OCI-M2 (cell line): ENCODE measurements around the gene NBEAL2.
"Not testable (repeated sequence)": the region's sequence is repeated elsewhere in the genome, so short reads cannot be mapped to it uniquely, and the experiment has no call there.

ENCODE experiments used
- DNase-seq: peaks from one replicate; lab custom pipeline; 2025; ENCODE audit not compliant: unreplicated experiment; lab: John Stamatoyannopoulos, UW

NBEAL2 gene

DNA sequence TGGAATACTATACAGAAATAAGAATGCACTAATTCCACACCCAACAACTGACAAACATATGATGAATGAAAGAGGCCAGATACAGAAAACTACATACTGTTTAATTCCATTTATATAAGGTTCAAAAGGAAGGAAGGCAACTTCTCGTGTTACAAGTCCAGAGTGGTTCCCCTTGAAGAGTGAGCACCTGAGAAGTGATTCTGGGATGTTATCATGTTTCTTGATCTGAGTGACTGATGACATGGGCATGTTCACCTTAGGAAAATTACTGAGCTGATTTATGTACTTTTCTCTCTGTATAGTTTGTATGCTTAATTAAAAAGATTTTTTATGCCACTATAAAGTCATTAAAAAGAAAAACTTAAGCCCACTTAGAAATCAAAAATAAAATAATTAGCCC is 16.5 kb upstream of the NBEAL2 start:
- no peak for DNase-seq

DNA sequence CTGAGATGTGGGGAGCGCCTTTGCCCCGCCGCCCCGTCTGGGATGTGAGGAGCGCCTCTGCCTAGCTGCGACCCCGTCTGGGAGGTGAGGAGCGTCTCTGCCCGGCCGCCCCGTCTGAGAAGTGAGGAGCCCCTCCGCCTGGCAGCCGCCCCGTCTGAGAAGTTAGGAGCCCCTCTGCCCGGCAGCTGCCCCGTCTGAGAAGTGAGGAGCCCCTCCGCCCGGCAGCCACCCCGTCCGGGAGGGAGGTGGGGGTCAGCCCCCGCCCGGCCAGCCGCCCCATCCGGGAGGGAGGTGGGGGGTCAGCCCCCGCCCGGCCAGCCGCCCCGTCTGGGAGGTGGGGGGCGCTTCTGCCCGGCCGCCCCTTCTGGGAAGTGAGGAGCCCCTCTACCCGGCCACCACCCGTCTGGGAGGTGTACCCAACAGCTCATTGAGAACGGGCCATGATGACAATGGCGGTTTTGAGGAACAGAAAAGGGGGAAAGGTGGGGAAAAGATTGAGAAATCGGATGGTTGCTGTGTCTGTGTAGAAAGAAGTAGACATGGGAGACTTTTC is 15.4 kb upstream of the NBEAL2 start:
- not testable (repeated sequence) for DNase-seq

DNA sequence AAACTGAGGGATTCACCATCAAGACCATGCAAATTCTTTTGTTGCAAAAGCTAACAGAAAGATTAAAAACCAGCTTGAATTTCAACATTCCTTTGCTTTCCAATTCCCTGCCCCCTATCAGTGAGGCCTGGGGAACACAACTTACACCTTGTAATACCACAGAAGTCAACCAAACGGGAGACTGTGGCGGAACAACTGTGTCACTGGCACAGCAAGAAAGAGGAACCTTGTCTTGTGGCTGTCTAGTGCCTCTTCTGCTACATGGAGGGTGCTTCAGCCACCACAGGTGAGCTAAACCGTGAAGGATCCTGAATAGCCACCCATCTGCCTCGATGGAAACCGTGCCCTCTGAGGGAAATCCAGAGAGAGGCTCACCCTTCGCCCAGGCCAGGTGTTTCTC is 14.3 kb upstream of the NBEAL2 start:
- no peak for DNase-seq

DNA sequence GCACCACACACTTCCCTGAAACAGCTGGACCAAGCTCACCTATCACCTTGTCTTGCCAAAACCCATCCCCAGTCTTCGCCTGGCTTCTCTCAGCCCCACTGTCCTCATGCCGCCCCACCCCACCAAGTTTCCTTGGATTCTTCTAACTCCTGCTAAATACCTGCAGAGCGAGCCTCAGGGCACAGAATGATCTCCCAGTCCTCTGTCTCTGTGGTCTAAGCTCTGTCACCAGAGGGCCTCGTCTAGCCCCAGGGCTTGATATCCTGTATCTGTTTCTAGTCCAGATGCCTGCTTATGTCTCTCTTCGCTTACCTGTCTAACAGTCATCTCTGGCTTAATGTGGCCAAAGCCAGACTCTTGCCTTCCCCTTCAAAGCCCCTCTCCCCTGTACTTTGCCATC is 12.7 kb upstream of the NBEAL2 start:
- DNase-seq = no peak

DNA sequence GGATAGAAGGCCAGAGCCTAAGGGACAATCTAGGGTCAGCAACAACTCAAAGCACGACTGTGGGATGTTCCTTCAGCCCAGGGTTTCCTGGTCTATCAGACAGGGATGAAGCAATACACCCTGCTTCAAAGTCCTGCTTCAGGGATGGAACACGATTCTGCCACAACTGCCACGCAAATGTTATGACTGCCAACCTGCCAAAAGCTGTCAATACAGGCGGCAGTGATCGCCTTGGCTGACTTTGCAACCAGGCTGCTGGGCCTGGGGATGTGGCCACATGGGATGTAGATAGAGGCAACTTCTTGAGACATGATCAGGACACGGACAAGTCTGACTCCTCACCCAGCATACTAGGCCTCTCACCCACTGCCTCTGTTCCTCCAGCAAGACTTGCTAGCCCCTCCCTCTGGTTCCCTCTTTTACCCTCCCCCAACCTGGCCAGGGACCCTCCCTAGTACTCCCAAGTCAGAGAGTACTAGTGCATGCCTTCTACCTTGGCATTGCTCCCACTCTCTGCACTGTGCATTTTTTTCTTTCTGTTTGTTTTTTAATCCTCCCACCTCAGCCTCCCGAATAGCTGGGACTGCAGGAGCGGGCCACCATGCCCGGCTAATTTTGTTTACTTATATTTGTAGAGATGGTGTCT is 10.6 kb upstream of the NBEAL2 start:
- no peak for DNase-seq

DNA sequence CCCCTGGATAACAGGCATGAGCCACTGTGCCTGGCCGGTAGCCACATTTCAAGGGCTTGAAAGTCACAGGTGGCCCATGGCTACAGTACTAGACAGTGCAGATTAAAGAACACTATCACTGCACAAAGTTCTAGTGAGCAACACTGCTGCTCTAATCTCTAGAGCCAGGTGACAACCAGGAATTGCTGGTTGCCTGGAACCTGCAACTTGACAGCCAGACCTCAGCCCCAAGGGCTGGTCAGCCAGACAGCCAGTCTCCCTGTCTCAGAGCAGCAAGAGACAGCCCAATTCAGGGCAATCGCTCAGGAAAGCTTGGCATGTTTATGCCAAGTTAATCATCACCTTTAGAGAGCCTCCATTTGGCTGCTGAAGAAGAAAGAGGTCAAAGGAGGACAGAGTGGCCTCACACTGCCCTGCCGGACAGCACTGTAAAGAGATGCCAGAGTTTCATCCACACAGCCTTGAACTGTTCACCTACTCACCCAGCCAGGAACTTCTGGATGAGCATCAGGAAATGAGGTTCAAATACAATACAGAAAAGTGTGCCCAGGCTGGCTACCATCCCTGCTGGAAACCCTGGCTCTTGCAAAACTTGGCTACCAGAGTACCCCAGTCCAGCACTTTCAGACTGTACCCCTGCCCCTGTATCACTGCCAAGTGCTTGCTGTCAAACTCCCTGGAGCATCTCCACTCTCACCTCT is 8.9 kb upstream of the NBEAL2 start:
- no peak for DNase-seq

DNA sequence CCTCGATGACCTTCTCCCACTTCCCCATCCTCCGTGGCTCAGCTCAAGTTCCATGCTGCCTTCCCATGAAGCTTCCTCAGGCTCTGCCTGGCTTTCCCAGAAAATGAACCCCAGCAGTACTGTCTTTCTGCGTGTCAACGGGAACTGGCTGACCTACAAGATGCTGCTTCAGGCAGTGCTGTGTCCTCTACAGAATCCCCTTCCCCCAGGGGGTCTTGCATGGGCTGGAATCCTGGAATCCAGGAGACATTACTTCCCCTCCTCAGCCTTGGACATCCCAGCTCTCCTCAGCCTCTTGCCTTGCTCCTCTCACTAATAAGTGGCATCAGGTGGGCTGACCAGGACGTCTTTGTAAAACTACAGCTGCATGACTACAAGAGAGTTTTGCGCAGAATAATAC is 8.3 kb upstream of the NBEAL2 start:
- DNase-seq = no peak

DNA sequence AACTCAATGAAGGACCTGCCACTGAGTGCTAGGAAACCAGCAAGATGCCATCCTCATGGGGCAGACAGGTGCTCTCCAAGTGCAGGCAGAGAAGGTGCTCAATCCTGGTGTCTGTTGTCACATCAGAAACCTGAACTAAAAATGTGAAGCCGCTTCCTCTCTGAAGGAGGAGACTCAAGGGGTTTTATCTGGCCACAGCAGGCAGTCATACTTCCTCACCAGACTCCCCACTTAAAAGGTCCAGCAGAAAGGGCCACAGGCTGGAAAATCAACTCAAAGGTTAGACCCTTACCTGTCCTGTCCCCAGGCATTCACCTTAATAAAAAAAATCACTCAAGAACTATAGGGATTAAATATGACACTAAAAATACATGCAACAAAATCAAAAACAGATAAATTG is 7.7 kb upstream of the NBEAL2 start:
- no peak for DNase-seq

DNA sequence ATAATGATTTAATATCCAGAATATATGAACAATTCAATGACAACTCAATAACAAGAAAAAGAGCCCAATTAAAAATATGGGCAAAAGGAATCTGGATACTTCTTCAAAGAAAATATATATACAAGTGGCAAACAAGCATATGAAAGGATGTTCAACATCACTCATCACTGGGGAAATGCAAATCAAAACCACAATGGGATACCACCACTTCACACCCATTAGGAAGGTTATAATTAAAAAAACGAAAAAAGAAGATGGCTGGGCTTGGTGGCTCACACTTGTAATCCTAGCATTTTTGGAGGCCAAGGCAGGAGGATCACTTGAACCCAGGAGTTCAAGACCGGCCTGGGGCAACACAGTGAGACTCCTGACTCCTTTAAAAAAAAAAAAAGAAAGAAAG is 7.1 kb upstream of the NBEAL2 start:
- no peak for DNase-seq

DNA sequence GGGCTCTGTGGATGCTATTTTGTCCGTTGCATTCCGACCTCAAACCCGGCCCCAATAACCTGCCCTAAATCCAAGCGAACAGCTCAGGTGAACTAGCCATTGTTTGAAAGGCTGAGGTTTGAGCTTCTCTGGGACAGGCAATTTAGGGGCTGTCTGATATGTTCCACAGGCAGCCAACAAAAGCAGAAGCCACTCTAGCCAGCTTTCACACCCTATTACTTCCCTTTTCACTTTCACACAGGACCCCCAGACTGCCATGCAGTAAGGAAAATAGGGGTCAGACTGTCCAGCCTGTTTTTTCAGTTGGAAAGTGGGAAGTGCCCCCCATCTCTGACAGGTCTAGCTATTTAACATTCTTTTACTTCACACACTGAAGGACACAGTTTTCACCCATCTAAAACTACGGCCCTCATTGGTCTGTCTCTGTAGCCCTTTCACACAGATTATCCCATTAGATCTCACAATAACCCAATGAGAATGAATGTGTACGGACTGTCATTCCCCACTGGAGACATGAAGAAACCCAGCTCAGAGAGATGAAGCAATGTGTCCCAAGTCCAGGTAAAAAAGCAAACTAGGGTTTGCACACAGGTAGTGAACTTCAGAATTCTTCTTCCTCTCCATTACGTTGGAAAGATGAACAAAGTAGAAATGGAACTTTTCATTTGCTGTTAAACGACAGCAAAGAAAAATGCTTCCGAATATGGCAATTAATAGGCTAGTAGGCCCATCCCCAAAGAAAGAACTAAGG is 4.9 kb upstream of the NBEAL2 start:
- no peak for DNase-seq

DNA sequence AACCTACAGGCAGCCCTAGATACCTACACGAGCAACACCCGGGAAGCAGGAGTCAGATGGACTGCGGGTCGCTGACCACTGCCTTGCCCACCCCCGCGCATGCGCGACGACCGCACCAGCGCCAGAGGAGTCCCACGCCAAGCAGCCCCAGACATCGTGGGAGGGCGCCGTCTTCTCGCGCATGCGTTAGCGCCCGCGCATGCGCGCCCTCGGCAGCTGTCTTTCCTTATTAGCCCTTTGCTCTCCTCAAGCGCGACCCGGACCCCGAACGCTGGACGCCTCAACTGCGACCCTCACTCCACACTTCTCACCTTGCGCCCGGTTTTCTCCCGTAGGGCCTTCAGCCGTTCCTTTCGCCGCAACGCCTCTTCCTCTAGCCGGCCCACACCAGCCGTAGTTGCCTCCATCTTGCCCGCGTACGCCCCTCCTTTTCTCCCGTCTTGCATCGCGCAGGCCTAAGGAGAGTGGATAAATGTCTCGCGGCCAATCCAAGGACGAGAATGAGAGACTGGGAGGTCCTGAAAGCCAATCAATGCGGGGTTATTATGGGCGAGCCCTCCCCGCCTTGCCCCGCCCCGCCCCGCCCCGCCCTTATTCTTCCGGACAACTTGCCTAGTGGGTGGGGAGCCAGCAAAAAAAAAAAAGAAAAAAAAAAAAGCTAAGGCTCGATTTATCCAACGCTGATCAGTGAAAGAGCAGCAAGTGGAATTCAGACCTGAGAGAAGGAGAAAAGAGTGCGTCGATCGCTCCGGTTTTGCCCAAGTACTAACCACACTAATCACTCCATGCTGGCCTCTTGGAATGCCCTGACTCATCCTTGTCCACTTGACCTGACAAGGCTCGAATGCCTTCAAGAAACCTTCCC is 2.9 kb upstream of the NBEAL2 start, which contains the start of gene CCDC12:
TSS of gene CCDC12 (minus strand) at position 420 of the 865 bp plus-strand sequence. CDS start at position 407, 13 bp downstream.
- DNase-seq = peak; percentile 74

DNA sequence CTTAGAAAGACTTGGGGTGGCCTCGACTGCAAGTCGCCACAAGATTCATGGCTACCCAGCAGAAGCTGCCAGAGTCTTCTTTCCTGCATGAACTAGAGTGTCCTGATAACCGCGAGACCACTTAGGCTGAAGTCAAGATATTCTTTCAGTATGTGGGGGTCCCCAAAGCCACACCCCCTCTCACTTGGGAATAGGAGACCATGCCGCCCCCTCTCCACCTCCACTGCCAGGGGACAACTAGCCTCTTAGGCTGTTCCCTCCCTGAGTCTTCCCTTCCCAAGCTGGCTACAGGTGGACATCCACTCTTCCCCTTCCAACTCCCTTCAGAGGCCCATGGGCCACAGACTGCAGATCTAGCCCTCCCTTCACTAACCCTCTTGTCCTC is 1.7 kb upstream of the NBEAL2 start:
- DNase-seq = no peak

DNA sequence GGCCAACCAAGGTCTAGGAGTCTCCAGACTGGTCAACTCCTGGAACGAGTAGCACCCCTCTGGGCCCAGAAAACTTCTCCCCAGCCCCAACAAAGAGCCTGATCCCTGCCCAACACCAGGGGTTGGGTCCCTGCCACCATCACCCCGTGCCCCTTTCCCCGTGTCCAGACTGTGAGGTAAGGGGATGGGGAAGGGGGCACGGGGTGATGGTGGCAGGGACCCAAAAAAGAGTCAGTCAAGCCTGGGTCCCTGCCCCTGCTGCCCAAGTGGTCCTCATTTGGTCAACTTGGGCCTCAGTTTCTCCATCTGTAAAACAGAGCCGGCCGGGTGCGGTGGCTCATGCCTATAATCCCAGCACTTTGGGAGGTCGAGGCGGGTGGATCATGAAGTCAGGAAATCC is 1.1 kb upstream of the NBEAL2 start:
- no peak for DNase-seq

DNA sequence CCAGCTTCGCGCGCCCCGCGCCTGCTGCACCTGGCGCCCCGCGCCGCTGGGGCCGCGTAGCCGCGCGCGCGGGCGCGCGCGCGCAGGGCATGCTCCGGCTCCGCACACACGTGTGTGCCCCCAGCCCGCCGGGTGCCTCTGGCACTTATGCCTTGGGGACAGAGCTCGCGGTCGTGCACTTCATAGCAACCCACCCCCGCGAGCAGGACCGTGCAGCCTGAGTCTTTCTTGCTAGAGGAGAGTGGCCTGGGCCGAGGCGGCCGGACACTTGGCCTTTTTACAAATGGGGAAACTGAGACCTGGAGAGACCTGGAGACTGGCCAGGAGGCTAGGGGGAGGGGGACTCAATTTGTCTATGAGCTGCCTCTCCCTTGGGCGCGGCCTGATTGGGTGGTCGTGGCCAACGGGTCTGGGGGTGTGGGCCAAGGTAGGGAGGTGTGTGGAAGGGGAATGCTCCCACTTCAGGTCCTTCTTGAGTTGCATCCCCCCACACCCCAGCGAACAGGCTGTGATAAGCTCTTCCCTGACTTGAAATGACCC is 562 bp downstream of the NBEAL2 start:
- DNase-seq = no peak

DNA sequence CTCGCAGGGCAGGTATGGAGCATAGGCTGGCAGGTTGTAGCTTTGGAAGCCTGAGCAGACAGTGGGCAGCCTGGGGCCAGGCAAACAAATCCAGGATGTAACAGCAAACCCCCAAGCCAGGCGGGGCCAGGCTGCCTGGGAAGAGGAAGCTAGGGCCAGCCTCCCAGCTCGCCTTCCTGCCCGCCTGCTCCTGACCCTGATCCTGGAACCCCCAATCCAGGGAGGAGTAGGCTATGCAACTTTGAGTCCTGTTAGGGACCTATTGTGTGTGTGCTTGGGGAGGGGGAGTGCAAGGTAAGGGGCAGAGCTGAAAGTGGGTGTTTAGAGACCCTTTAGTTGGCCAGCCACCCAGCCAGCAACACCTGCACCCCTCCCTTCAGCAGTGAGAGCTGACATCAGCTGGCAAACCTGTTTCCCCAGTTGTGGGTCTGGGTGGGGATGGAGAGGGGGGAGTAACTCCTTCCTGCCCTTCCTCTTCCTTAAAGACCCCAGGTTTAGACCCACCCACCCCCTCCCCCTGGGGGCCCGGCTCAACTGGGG is 2.5 kb downstream of the NBEAL2 start:
- DNase-seq = no peak

DNA sequence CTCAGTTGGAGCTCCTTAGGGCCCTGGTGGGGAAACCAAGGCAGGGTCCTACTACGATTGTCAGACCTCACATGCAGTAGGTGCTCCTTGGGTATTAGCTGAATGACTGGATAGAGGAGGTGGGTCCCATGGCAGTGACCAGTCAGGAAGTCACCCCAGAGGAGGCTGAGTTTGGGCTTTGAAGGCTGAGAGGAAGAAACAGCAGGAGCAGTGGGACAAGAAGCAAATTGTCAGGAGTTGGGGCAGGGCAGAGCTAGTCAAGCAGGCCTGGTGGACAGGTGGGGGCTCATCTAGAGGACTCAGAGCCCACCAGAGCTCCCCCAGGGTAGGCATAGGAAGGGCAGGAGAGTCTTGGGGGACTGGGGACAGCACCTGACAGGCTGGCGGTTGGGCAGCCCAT is 3.1 kb downstream of the NBEAL2 start:
- DNase-seq = no peak

DNA sequence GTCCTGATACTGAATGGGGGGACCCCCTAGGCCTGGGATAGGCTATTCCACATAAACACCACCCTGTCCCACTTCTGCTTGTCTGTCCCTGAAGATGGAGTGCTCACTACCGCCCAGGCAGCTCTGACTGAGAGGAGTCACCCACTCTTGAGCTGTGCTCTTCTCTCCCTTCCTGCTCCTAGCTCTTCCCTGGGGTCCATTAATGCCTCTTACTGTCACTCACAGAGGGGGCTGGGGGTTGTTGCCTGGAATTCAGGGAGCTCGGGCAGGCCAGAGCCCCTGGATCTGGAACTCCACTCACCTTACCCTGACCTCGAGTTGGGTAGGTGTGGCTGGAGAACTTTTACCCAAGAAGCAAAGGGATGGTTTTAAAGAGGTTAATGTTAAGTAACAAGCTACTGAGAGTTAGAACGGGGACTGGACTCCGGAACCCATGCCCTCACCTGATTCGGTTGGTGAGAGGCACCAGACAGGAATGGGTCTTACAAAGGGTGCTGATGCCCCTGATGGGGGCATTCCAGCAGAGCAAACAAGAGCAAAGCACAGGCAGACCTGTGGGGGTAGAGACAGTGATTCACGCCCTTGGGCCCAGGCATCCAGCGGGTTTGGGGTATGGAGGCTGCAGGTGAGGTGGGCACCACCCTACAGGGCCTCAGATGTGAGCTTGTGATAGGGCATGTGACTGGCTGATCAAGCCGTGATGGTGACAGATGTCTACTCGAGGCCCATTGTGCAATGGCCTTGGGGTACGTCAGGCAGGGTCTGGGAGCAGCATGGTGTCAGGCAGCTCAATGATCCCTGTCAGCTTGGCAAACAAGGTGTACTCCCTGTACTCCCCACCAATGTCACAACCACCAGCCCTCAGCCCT is 5.4 kb downstream of the NBEAL2 start:
- no peak for DNase-seq

DNA sequence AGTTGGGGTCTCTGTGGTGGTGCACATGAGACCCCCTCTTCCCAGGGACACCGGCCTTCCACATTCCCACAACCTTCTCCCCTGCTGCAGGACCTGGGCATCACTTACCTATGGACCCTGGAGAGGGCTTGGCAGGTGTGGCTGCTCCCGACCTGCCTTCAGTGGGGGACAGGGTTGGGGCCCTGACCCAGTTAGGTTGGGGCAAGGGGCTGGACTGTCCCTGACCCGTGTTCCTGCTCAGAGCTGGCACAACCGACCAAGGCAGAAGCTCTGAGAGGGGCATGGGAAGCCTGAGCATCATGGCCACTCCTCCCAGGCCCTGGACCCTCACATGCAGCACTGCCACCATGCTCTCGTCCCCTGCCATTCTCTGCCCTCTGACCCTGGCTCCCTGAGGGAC is 6.1 kb downstream of the NBEAL2 start:
- no peak for DNase-seq

DNA sequence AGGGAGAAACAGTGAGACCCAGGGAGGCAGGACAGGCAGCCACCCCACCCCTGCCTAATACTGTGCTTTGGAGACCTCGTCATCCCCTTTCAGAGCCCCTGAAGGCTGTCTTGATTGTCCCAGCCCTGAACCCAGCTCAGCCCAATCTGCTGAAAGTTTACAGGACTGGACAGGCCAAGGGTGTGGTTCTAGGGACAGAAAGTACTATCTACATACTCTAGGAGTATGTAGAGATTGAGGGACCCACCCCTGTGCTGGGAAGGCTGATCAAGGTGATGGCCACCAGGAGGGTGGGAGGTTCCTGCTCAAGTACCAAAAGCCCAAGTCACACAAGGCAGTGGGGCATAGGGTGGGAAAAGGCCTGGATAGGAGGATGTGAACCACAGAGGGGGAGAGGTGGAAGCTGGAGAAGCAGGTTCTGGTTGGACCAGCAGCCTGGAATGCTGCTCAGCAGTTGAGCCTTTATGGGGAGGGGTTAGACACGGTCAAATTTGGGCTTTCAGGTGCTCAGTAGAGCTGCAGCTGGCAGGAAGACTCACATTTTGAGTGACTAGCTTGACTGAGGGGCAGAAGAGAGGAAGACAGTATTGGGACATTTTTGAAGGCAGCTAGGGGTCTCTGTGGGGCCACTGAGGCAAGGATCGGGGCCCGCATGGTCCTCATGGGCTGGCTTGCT is 6.7 kb downstream of the NBEAL2 start:
- DNase-seq = no peak
